ENCODE results near the gene SMYD5.
"Not testable (repeated sequence)": the region's sequence is repeated elsewhere in the genome, so short reads cannot be mapped to it uniquely, and the experiment has no call there.

SMYD5 gene

DNA sequence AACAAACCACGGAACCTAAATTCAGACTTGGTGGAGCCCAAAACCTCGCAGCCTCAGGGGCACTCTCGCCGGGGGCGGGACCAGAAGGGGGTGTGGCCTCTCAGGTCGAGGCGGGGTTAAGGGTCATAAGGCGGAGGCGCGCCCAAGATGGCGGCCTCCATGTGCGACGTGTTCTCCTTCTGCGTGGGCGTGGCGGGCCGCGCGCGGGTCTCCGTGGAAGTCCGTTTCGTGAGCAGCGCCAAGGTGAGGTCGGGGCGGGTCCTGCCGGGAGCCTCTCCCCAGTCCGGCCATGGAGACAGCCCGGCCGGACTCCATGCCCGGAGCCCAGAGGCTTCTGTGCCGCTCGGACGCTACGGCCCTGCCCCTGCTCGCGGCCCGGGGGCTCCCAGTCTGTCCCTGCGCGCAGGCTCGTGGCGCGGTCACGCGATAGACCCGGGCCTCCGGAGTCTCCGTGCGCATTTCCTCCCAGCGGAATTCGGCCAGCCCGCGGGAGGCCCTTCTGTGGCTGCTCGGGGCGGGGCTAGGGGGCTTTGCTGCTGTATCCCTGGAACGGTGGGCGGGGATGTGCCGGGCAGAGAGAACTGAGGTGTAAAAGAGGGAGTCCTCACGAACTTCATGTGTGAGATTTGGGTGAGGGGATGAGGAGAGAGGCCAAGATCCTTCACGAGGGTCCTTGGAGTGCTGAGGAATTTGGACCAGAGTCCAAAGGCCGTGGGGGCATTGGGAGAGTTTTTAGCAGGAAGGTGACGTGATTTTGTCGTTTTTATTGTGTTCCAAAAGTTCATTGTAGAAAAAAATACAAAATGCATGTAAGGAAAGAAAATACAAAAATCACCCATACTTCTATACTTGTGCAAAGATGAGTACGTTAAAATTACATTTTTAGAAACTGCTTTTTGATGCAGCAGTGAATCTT is at the start of gene SMYD5:
TSS of gene SMYD5 (plus strand) at position 126 of the 916 bp plus-strand sequence. CDS start at position 148, 22 bp downstream.
- FAIRE-seq, result peak; percentile 49

DNA sequence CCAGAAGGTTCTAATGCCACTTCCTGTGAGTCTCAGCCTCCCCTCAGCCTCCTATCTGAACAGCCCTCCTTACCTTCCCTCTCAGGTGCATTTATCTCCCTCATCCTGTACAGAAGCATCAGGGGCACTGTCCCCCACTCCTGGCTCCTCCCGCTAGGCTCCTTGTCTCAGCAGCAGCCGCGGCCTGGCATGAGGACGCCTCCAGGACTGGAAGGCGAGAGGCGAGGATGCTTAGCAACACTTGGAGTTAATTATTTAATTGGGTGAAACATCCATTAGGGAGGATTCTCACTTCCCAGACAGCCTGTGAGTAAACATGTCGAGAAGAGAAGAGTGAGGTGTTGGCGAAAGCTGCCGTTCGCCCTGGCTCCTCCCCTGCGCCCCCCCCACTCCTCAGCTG is 48.1 kb upstream of the SMYD5 start:
- not testable (repeated sequence) for FAIRE-seq

DNA sequence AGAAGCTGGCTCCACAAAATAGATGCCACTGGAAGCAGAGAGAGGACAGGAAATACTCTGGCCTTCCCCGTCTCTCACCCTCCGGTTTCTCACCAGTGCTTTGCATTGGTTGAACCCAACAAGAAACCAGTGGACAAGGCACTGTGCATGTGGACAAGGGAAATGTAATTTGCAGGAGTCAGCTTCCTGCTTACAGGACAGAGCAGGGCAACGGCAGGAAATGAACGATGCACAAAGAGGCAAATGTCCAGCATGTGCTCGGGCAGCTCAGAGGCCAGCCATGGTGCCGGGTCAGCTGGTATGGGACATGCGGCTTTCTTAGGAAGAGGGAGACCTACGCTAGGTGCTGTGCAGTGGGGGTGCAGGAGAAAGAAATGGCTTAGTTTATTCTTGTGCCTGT is 47.2 kb upstream of the SMYD5 start:
- not testable (repeated sequence) for FAIRE-seq

GRCh38 chr2:73168348-73168747 is 45.7 kb upstream of the SMYD5 start:
- FAIRE-seq, result not testable (repeated sequence)

- not testable (repeated sequence) for FAIRE-seq
Measured at GRCh38 chr2:73170341-73170740, 43.7 kb upstream of the SMYD5 start.

DNA sequence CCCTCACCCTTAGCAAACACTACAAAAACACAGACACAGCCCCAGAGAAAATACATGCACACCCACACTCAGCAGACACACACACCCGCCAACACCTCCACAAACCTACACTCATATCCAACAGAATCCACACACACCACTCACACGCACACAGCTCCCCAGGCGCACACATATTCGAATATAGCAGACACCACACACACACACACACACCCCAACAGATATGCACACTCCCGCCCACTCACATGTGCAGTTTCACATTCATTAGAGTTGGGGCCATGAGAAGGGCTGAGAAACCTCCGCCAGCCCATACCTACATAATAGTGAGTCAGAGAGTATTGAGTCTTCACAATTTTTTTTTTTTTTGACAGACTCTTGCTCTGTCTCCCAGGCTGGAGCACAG is 41.1 kb upstream of the SMYD5 start:
- FAIRE-seq, result no peak

DNA sequence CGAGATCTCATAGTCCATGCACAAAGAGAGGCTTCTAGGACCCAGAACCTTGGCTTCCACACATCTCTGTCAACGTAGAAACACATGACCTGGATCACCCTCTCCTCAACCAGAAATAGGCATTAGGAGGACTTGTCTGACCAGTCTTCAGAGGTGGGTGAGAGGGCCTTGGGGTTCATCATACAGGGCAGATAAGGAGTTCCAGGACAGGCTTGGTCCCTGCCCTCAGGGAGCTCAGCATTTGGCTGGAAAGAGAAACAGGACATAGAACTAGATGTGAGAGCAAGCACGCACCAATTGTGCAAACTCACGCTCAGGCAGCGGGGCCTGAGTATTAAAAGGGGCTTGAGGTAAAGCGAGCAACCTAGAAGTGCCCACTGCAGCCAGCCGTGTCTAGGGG is 40.3 kb upstream of the SMYD5 start:
- no peak for FAIRE-seq

- FAIRE-seq, result no peak
Measured at GRCh38 chr2:73174244-73174643, 39.8 kb upstream of the SMYD5 start.

DNA sequence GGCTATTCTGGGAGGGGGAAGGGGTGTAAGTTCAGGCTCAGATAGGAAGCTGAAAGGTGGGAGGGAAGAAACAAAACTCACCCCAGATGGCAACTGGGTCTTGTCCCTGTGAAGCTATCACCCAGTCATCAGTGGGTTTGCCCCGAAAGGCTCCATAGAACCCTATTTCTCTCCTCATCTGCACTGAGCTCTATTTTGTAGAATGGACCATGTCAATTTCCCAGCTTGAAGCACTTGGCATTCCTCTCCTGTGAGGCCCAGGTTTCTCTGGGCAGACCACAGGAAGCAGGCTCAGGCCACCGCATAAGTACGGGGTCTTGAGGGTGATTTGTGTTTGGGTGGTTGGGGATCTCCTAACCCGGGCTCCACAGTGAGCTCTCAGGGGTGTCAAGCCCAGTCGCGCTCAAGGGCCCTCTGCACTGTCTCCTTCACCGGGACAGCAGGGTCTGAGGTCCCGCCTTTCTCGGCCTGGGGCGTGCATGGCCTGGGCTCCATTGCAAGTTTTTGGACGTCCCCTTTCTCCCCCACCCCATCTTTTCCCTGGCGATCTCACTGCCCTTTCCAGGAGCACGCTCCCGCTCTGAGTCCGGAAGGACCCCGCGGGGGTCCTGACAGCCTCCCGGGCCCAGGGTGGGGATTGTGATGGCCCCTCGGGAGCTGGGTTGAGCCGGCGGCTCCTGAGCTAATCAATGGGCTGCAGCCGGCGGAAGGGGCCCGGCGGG is 38.9 kb upstream of the SMYD5 start:
- no peak for FAIRE-seq

- no peak for FAIRE-seq
Measured at GRCh38 chr2:73175663-73176204, 38.3 kb upstream of the SMYD5 start.

DNA sequence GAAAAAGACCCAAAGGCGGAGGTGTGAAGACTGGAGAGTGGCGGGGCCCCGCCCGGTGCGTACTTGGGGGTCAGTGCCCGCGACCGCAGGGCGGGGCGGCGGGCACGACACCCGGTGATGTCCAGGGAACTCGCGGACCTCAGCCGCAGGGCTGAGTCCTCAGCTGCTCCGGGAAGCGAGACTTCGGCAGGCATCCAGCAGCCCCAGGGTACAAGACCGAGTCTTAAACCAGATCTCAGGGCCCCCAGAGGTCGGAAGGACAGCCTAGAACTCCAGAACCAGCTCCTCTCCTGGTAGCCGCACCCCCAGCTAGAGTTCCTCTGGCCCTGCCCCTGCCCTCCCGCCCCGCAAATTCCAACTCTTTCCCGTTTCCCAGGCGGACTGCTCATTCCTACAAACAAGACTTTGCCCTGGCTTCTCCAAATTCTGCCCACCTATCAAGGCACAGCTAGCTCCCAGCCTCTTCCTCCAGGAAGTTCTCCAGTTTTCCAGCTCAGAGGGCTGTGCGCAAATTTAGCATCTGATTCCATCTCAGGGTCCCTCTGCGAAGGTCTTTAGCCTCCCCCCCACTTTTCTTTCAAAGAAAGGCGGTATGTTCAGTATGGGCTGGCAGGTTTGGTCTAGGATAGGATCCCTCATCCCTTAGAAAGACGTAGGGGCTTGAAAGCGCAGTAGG is 37.7 kb upstream of the SMYD5 start:
- FAIRE-seq, result no peak

GRCh38 chr2:73176881-73177644 is 37.0 kb upstream of the SMYD5 start:
- FAIRE-seq, result peak; percentile 40

DNA sequence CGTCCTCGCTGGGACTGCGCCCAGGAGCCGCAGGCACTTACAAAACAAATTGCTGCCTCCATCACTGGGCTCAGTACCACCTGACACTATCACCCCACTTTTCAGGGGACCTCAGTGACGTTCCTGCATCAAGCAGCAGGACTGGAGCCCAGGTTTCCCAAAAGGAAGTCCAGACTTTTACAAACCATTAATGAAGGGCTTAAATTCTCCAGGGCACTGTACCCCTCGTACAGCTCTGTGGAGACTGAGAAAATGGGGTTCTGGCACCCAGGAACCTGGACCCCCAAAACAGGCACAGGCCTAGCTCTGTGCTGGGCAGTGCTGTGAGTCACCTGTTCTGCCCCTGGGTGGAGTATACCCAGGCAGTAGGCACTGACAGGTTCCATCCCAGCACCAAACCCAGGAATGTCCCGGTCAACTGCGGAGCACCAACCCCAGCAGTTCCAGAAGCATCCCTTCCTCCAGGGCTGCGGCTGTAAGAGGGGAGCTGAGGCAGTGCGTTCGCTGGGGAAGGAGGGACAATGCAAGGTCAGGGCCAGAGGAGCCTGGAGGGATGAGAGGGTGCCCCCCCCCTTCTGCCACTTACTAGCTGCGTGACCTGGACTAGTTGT is 36.3 kb upstream of the SMYD5 start:
- FAIRE-seq, result no peak

- FAIRE-seq, result no peak
Measured at GRCh38 chr2:73185965-73186364, 28.1 kb upstream of the SMYD5 start.

DNA sequence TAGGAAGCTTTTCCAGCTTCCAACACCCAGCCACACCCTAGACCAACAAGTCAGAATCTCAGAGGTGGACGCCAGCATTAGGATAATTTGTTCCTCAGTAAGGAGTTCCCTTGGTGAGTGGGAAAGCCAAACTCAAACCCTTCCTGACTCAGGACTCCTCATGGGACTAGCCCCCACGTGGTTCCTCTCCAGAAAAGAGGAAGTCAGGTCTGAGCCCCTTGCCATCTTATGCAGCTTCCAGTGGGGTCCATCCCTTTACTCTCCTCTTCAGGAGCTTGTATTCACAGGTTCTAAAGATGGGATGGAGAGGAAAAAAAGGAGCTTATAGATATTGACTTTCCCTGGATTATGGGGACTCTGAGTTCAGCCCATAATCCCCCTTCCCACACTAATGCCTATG is 26.5 kb upstream of the SMYD5 start:
- no peak for FAIRE-seq

DNA sequence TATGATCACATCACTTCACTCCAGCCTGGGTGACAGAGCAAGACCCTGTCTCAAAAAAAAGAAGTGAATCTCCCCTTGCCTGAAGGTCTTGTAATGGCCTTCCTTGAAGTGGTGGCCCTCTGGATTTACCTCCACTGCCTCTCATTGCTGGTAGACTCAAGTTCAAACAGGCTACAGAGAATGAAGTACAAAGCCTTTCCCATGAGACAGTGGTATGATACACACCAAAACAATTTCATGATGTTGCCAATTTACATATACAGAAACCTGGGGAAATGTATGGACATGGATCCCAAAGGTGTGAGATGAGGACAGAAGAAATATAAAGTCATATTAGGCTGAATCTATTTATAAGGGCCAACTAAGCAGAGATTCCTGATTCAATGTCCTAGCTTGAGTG is 16.5 kb upstream of the SMYD5 start:
- FAIRE-seq, result no peak

DNA sequence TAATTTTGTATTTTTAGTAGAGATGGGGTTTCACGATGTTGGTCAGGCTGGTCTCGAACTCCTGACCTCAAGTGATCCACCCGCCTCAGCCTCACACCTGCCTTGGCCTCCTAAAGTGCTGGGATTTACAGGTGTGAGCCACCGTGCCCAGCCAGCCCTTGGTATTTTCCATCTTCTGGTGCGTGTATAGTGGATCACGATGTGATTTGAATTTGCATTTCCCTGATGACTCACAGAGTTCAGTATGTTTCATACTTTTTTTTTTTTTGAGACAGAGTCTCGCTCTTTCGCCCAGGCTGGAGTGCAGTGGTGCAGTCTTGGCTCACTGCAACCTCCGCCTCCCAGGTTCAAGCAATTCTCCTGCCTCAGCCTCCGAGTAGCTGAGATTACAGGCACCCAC is 13.8 kb upstream of the SMYD5 start:
- not testable (repeated sequence) for FAIRE-seq

- FAIRE-seq, result no peak
Measured at GRCh38 chr2:73202156-73203054, 11.6 kb upstream of the SMYD5 start, which contains the start of gene NOTO. Gene NOTO, plus strand, starts transcription at chr2:73202574. Its CDS starts 93 bp downstream, at chr2:73202667.

DNA sequence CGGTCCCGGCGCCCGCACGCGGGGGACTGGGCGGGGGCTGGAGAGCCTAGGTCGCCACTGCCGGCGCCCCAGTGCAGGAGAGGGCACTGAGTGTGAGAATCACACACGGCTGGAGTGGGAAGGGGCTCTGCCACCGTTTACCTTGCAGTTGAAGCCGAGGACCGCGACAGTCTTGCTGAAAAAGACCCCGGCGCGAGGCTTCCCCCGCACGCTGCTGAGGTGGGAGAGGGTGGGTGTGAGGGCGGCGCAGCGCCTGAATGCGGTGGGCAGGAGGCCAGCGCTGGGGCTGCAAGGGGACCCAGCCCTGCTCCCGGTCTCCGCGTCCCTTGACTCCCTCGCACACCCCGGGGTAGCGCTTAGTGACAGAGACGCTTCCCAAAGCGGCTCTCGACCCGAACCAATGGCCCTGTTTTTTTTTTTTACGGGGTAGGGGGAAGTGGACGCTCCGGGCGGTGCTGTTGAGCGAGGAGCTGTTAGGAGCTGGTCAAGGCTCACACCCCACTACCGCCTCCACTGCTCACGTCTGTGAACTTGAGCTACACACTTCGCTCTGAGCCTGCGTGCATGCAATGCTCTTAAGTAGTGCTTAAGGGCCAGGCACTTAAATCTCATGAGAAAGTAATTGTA is 10.9 kb upstream of the SMYD5 start:
- no peak for FAIRE-seq

DNA sequence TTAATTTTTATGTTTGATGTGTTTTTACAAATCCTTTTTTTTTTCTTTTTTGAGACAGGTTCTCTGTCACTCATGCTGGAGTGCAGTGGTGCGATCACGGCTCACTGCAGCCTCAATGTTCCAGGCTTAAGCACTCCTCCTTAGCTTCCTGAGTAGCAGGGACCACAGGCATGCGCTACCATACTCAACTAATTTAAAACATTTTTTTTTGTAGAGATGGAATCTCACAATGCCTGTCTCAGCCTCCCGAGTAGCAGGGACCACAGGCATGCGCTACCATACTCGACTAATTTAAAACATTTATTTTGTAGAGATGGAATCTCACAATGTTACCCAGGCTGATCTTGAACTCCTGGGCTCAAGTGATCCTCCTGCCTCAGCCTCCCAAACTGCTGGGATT is 8.4 kb upstream of the SMYD5 start:
- FAIRE-seq, result no peak
